ENCODE measurements around the gene MRPL37. TPM values are rescaled to one million over a fixed set of nuclear protein-coding genes. Genes with fewer than 3 reads are reported as not detected.

The MRPL37 gene
- total RNA-seq, 2 donors from 2014 or later = 73.7 to 91.5 TPM

GRCh38 chr1:54248966-54249365, 49.0 kb downstream of the MRPL37 start:
- intact Hi-C loops (cut with DNase I) = no loop called here
- no peak for DNase-seq (ENCODE audit: low spot score)
- no peak overlapping the region for H3K4me3 ChIP-seq
- no peaks in the 10 kb centered on the region for H3K9me3 ChIP-seq
- WGBS = 77% methylated on average over 4 of the region's 4 CpGs
- H3K27me3 ChIP-seq (replicated peaks; ENCODE audit: insufficient read depth) = no peaks in the 10 kb centered on the region
- no peak overlapping the region for H3K27ac ChIP-seq
- TF ChIP-seq POLR2A (IDR thresholded peaks at IDR 0.05) = no peak
- no peak for TF ChIP-seq CTCF (IDR thresholded peaks at IDR 0.05)
- TF ChIP-seq POLR2AphosphoS5 (IDR thresholded peaks at IDR 0.05) = no peak
- H3K4me1 ChIP-seq (replicated peaks) = no peaks in the 10 kb centered on the region
- H3K36me3 ChIP-seq = peaks cover 0 to 2% of the 10 kb centered on the region in 2 donors

- H3K27ac ChIP-seq = peak overlapping the region in 1 of 2 donors; percentile 42
Measured at GRCh38 chr1:54249819-54250435, 50.0 kb downstream of the MRPL37 start.

GRCh38 chr1:54250670-54251069, 50.7 kb downstream of the MRPL37 start:
- intact Hi-C loops (cut with DNase I) = no loop called here
- Histone ChIP-seq H3K4me3 (no peak overlapping the region), H3K36me3 (peaks cover 0 to 2% of the 10 kb centered on the region in 2 donors), H3K4me1 (replicated peaks) (no peaks in the 10 kb centered on the region), H3K27ac (no peak overlapping the region), H3K9me3 (no peaks in the 10 kb centered on the region), H3K27me3 (replicated peaks; ENCODE audit: insufficient read depth) (no peaks in the 10 kb centered on the region)
- 89% methylated on average over 12 of the region's 12 CpGs for WGBS
- DNase-seq (ENCODE audit: low spot score) = no peak
- TF ChIP-seq POLR2A (IDR thresholded peaks at IDR 0.05) = no peak
- TF ChIP-seq POLR2AphosphoS5 (IDR thresholded peaks at IDR 0.05) = no peak
- TF ChIP-seq CTCF (IDR thresholded peaks at IDR 0.05) = no peak

More at GRCh38 chr1:54249819-54250435, 50.0 kb downstream of the MRPL37 start:
- H3K27me3 ChIP-seq (replicated peaks; ENCODE audit: insufficient read depth) = no peaks in the 10 kb centered on the region
- intact Hi-C loops (cut with DNase I) = no loop called here
- H3K9me3 ChIP-seq = no peaks in the 10 kb centered on the region
- 69% methylated on average over 9 of the region's 9 CpGs for WGBS
- TF ChIP-seq POLR2AphosphoS5 (IDR thresholded peaks at IDR 0.05) (no peak), POLR2A (IDR thresholded peaks at IDR 0.05) (no peak), CTCF (IDR thresholded peaks at IDR 0.05) (no peak)
- H3K36me3 ChIP-seq = peaks cover 0 to 2% of the 10 kb centered on the region in 2 donors
- H3K4me1 ChIP-seq (replicated peaks) = no peaks in the 10 kb centered on the region
- no peak for DNase-seq (ENCODE audit: low spot score)
- no peak overlapping the region for H3K4me3 ChIP-seq

GRCh38 chr1:54252371-54252936, 52.5 kb downstream of the MRPL37 start:
- TF ChIP-seq POLR2AphosphoS5 (IDR thresholded peaks at IDR 0.05) (no peak), CTCF (IDR thresholded peaks at IDR 0.05) (no peak), POLR2A (IDR thresholded peaks at IDR 0.05) (no peak)
- Histone ChIP-seq H3K9me3 (no peaks in the 10 kb centered on the region), H3K27me3 (replicated peaks; ENCODE audit: insufficient read depth) (no peaks in the 10 kb centered on the region), H3K4me1 (replicated peaks) (no peaks in the 10 kb centered on the region), H3K27ac (no peak overlapping the region), H3K36me3 (peaks cover 0 to 2% of the 10 kb centered on the region in 2 donors), H3K4me3 (no peak overlapping the region)
- 81% methylated on average over 11 of the region's 11 CpGs for WGBS
- DNase-seq (ENCODE audit: low spot score) = no peak
- intact Hi-C loops (cut with DNase I) = no loop called here

GRCh38 chr1:54253480-54253879, 53.5 kb downstream of the MRPL37 start:
- Histone ChIP-seq H3K27ac (no peak overlapping the region), H3K36me3 (no peaks in the 10 kb centered on the region), H3K9me3 (no peaks in the 10 kb centered on the region), H3K4me1 (replicated peaks) (no peaks in the 10 kb centered on the region), H3K27me3 (replicated peaks; ENCODE audit: insufficient read depth) (no peaks in the 10 kb centered on the region), H3K4me3 (no peak overlapping the region)
- WGBS = 72% methylated on average over 5 of the region's 5 CpGs
- DNase-seq (ENCODE audit: low spot score) = no peak
- intact Hi-C loops (cut with DNase I) = no loop called here
- no peak for TF ChIP-seq POLR2AphosphoS5 (IDR thresholded peaks at IDR 0.05)
- no peak for TF ChIP-seq CTCF (IDR thresholded peaks at IDR 0.05)

All from prostate gland (tissue), 2 donors.